ENCODE results near the gene RNF166. TPM values are rescaled to one million over a fixed set of nuclear protein-coding genes. Genes with fewer than 3 reads are reported as not detected.

RNF166 gene
- total RNA-seq, 1 donor from 2014 or later: 26.5 TPM

GRCh38 chr16:88747588-88748301 is 41.5 kb upstream of the RNF166 start:
- DNase-seq: no peak
- Mint-ChIP-seq H3K4me3 (ENCODE audit: unreplicated experiment) (no peak overlapping the region), H3K9me3 (ENCODE audit: unreplicated experiment) (peaks cover 4% of the 10 kb centered on the region), H3K36me3 (ENCODE audit: unreplicated experiment) (no peaks in the 10 kb centered on the region), H3K4me1 (ENCODE audit: low read depth, unreplicated experiment) (peaks cover 1% of the 10 kb centered on the region), H3K27ac (ENCODE audit: unreplicated experiment) (no peak overlapping the region), H3K27me3 (ENCODE audit: unreplicated experiment) (peaks cover 8% of the 10 kb centered on the region)
- no peak for TF ChIP-seq CTCF (IDR thresholded peaks at IDR 0.05; ENCODE audit: partially characterized antibody, unreplicated experiment)

- Mint-ChIP-seq H3K27ac (ENCODE audit: unreplicated experiment) (no peak overlapping the region), H3K27me3 (ENCODE audit: unreplicated experiment) (peaks cover 8% of the 10 kb centered on the region), H3K4me1 (ENCODE audit: low read depth, unreplicated experiment) (peaks cover 1% of the 10 kb centered on the region), H3K36me3 (ENCODE audit: unreplicated experiment) (no peaks in the 10 kb centered on the region), H3K9me3 (ENCODE audit: unreplicated experiment) (peaks cover 5% of the 10 kb centered on the region), H3K4me3 (ENCODE audit: unreplicated experiment) (no peak overlapping the region)
- TF ChIP-seq CTCF (IDR thresholded peaks at IDR 0.05; ENCODE audit: partially characterized antibody, unreplicated experiment): no peak
- DNase-seq: no peak
Observed at GRCh38 chr16:88746506-88746905, 40.3 kb upstream of the RNF166 start.

GRCh38 chr16:88744577-88745521 is 38.6 kb upstream of the RNF166 start:
- no peak for TF ChIP-seq CTCF (IDR thresholded peaks at IDR 0.05; ENCODE audit: partially characterized antibody, unreplicated experiment)
- no peak overlapping the region for H3K27ac Mint-ChIP-seq (ENCODE audit: unreplicated experiment)
- H3K9me3 Mint-ChIP-seq (ENCODE audit: unreplicated experiment): peaks cover 6% of the 10 kb centered on the region
- DNase-seq: no peak
- H3K4me3 Mint-ChIP-seq (ENCODE audit: unreplicated experiment): no peak overlapping the region
- H3K36me3 Mint-ChIP-seq (ENCODE audit: unreplicated experiment): no peaks in the 10 kb centered on the region
- H3K27me3 Mint-ChIP-seq (ENCODE audit: unreplicated experiment): peaks cover 12% of the 10 kb centered on the region
- peaks cover 1% of the 10 kb centered on the region for H3K4me1 Mint-ChIP-seq (ENCODE audit: low read depth, unreplicated experiment)

GRCh38 chr16:88743693-88744576 is 37.7 kb upstream of the RNF166 start:
- H3K27ac Mint-ChIP-seq (ENCODE audit: unreplicated experiment): no peak overlapping the region
- peak; percentile 95 for TF ChIP-seq CTCF (IDR thresholded peaks at IDR 0.05; ENCODE audit: partially characterized antibody, unreplicated experiment)
- DNase-seq: peak; percentile 89
- peaks cover 1% of the 10 kb centered on the region for H3K4me1 Mint-ChIP-seq (ENCODE audit: low read depth, unreplicated experiment)
- peaks cover 12% of the 10 kb centered on the region for H3K27me3 Mint-ChIP-seq (ENCODE audit: unreplicated experiment)
- no peaks in the 10 kb centered on the region for H3K36me3 Mint-ChIP-seq (ENCODE audit: unreplicated experiment)
- peaks cover 7% of the 10 kb centered on the region for H3K9me3 Mint-ChIP-seq (ENCODE audit: unreplicated experiment)
- no peak overlapping the region for H3K4me3 Mint-ChIP-seq (ENCODE audit: unreplicated experiment)
